Stimulated activated effector memory CD8-positive, alpha-beta T cell treated with anti-CD3 and anti-CD28 coated beads, Interleukin-12 subunit alpha, Interleukin-12 subunit beta, amount 100 ng/mL, for 72 hours (primary cell): ENCODE measurements around the gene PXT1.
"Not testable (repeated sequence)": the region's sequence is repeated elsewhere in the genome, so short reads cannot be mapped to it uniquely, and the experiment has no call there.

Experiments
- ATAC-seq: fragments of 150-1000 bp; cut with Tn5 transposase; 2 replicates; pipeline ENCODE4 v1.10.0; 2021
- DNase-seq, 2 donors: peaks; one replicate each; pipeline ENCODE4 v3.0.0; 2021 to 2022; ENCODE audit warnings: low spot score in 2 of 2
- H3K27ac Mint-ChIP-seq: one replicate; pipeline ENCODE4 v1.8.0; 2022; ENCODE audit warnings: mild to moderate bottlenecking, mixed read lengths
- H3K36me3 Mint-ChIP-seq: one replicate; pipeline ENCODE4 v1.8.0; 2022; ENCODE audit warnings: mild to moderate bottlenecking, mixed read lengths
- H3K4me1 Mint-ChIP-seq: one replicate; pipeline ENCODE4 v1.8.0; 2022; ENCODE audit warnings: mixed read lengths
- H3K4me3 Mint-ChIP-seq: one replicate; pipeline ENCODE4 v1.8.0; 2022; ENCODE audit warnings: mild to moderate bottlenecking, mixed read lengths
- H3K9me3 Mint-ChIP-seq: one replicate; pipeline ENCODE4 v1.8.0; 2022; ENCODE audit warnings: mixed read lengths

Gene PXT1, protein sequence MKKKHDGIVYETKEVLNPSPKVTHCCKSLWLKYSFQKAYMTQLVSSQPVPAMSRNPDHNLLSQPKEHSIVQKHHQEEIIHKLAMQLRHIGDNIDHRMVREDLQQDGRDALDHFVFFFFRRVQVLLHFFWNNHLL

DNA sequence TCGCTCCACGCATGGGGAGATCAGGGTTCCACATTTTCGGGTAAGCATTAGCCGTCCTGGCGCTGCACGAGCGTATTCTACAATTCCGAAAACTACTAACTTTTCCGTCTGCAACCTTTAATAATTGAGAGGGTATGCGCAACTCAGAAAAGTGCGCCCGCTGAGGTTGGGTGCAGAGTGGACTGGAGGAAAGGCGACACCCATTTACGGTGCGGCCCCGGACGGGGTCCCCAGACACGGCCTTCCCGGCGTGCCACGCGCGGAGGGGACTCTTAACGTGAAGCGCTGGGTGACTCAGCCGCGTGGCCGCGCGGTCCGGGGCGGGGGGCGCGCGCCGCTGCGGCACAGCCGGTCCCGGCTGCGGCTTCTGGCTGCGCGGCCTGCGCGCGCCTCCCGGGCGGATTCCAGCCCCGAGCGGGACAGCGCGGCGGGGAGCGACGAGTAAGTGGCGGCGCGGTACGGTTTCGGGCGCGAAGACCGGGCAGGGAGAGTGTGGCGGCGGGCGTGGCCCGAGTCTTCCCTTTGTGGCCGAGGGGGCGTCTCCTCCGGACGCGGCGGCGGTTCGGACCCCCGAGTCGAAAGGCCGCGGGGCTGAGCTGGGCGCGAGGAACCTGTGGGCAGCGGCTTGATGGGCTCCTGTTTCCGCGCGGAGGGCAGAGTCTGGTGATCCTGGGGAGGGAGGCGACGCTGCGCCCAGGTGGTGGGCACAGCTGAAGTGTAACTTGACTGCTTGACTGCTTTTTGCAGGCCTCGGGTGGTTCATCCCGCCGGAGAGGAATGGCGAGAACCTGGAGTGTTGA, at the start of gene PXT1, which contains the start of gene KCTD20:
Gene PXT1 (minus strand): TSS at position 184 of the 800 bp plus-strand sequence. CDS start 16,772 bp downstream, outside the sequence.
Gene KCTD20 (plus strand): TSS at position 330 of the 800 bp plus-strand sequence. CDS start 27,098 bp downstream, outside the sequence.
- H3K9me3 Mint-ChIP-seq: no peaks in the 10 kb centered on the region
- H3K36me3 Mint-ChIP-seq: peaks cover 17% of the 10 kb centered on the region
- ATAC-seq: peak; percentile 89
- peak within 1 kb of the TSS; percentile 87 for H3K4me3 Mint-ChIP-seq
- peak; percentile 73 to 92 for DNase-seq
- H3K27ac Mint-ChIP-seq: peak within 1 kb of the TSS; percentile 92
- H3K4me1 Mint-ChIP-seq: peaks cover 33% of the 10 kb centered on the region

DNA sequence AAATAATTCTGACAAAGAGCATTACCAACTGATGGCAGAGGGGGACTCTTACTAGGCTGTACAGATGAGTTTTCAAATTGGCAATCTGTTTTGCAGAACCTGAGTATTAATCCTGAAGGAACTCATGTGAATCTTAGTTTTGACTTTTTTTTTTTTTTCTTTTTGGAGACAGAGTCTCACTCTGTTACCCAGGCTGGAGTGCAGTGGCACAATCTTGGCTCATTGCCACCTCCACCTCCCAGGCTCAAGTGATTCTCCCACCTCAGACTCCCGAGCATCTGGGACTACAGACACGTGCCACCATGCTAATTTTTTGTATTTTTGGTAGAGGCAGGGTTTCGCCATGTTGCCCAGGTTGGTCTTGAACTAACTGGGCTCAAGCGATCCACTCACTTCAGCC, 49.4 kb upstream of the PXT1 start:
- DNase-seq: no peak
- Mint-ChIP-seq H3K9me3 (no peaks in the 10 kb centered on the region), H3K4me1 (peaks cover 15% of the 10 kb centered on the region), H3K27ac (peak overlapping the region; percentile 74), H3K4me3 (no peak overlapping the region), H3K36me3 (peaks cover 88% of the 10 kb centered on the region)
- no peak for ATAC-seq

DNA sequence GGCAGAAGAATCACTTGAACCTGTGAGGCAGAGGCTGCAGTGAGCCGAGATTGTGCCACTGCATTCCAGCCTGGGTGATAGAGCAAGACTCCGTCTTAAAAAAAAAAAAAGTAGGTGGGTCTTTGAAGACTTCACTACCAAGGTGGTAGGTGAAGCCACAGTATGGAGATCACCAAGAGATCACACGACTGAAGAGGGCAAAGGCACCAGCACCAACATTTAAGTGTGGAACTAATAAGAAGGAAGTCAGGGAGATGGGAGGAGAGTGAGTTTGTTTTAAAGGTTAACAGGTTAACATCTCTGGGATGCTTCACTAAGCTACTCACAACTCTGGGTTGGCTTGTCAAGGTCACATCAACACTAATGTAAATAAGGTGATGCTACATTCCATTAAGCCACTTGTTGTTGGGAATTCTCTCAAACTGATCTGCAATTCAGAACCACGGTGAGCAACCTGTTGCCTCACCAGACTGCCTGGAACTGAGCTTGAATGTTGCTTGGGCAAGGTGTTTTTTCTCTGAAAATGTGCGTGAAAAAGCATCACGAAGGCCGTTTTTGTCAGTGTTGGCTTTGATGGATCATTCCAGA, 48.8 kb upstream of the PXT1 start:
- H3K4me3 Mint-ChIP-seq: no peak overlapping the region
- peaks cover 15% of the 10 kb centered on the region for H3K4me1 Mint-ChIP-seq
- ATAC-seq (no peak), DNase-seq (no peak)
- H3K27ac Mint-ChIP-seq: no peak overlapping the region
- peaks cover 88% of the 10 kb centered on the region for H3K36me3 Mint-ChIP-seq
- H3K9me3 Mint-ChIP-seq: no peaks in the 10 kb centered on the region

DNA sequence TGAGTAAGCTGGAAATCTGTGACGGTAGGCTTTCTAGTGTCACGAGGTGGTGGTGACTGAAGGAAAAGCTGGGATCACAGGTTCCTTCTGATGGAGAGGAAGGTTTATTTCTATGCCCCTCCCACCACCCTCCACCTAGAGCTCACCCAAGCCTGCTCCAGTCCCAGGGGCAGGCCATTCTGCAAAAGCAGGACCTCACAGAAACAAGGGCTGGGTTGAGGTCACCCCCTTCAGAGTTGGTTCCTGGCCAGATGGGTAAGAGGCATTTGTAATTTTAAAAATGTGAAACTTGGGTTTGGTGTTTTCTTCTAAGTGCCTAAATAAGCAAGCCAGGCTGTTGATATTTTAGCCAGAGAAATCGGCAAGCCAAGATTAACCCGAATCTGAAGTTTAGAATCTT, 46.8 kb upstream of the PXT1 start:
- ATAC-seq: no peak
- Mint-ChIP-seq H3K27ac (no peak overlapping the region), H3K36me3 (peaks cover 88% of the 10 kb centered on the region), H3K9me3 (no peaks in the 10 kb centered on the region), H3K4me3 (no peak overlapping the region), H3K4me1 (peaks cover 13% of the 10 kb centered on the region)
- no peak for DNase-seq

DNA sequence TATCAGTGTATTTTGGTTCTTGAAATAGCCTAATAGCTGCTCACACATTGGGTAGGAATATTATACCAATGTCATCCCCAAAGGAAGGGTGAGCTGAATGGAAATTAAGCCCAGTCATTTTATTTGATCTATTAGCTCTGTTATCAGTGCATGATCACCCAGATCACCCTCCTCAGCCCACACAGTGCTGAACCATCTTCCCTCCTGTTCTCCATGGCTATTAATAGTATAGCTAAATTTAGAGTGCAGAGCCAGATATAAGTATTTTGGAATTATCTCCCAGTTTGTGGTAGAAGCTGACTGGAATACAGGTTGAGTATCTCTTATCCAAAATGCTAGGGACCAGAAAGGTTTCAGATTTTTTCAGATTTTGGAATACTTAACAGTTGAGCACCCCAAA, 45.6 kb upstream of the PXT1 start:
- Mint-ChIP-seq H3K9me3 (no peaks in the 10 kb centered on the region), H3K36me3 (peaks cover 88% of the 10 kb centered on the region), H3K4me1 (peaks cover 1% of the 10 kb centered on the region), H3K27ac (no peak overlapping the region), H3K4me3 (no peak overlapping the region)
- DNase-seq (no peak), ATAC-seq (no peak)

DNA sequence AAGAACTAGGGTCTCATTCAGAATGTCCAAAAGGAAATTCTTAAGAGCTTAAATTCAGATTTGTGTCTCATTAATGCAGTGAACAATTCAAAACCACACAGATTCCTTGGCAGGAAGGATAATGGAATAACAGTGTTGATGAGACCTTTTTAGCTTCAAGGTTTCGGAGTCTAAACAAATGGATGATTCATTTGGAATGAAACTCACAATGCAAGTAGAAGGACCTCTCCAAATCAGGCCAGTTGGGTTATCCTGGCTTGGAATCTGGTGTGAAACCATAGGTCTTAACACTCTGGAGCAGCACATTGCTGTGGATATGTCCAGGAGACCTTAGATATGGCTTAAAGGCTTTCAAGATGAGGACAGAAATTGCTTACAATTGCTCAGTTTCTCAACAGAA, 45.0 kb upstream of the PXT1 start:
- Mint-ChIP-seq H3K9me3 (no peaks in the 10 kb centered on the region), H3K36me3 (peaks cover 88% of the 10 kb centered on the region), H3K4me3 (no peak overlapping the region), H3K27ac (no peak overlapping the region), H3K4me1 (no peaks in the 10 kb centered on the region)
- DNase-seq (no peak), ATAC-seq (no peak)

DNA sequence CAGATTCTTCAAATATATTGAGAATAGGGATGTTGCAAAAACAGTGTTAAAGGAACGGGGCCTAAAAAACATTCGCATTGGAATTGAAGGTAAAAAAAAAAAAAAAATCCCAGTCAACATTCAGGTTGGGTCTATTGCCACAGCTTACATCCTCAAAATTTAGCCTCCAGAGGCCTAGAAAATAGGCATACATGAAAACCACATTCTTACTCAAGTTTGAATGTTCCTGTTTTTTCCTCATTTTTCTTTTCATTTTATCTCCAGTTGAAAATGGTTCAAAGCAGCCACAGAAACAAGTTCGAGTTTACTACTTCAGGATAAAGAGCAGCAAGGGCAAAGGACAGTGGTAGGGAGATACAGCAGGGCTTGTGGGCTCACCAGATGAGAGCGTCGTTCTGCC, 42.1 kb upstream of the PXT1 start:
- no peaks in the 10 kb centered on the region for H3K9me3 Mint-ChIP-seq
- no peak overlapping the region for H3K4me3 Mint-ChIP-seq
- peaks cover 90% of the 10 kb centered on the region for H3K36me3 Mint-ChIP-seq
- peak overlapping the region; percentile 45 for H3K27ac Mint-ChIP-seq
- DNase-seq (no peak), ATAC-seq (no peak)
- H3K4me1 Mint-ChIP-seq: no peaks in the 10 kb centered on the region

DNA sequence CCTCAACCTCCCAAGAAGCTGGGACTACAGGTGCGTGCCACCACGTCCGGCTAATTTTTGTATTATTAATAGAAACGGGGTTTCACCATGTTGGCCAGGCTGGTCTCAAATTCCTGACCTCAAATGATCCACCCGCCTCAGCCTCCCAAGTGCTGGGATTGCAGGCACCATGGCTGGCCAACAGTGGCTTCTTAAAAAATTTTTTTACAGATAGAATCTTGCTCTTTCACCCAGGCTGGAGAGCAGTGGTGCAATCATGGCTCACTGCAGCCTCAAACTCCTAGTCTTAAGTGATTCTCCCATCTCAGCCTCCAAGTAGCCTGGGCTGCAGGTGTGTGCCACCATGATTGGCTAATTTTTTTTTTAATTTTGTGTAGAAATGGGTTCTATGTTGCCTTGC, 40.7 kb upstream of the PXT1 start:
- not testable (repeated sequence) for DNase-seq, H3K27ac Mint-ChIP-seq, H3K4me1 Mint-ChIP-seq, H3K9me3 Mint-ChIP-seq, ATAC-seq, H3K4me3 Mint-ChIP-seq
- peaks cover 100% of the 10 kb centered on the region for H3K36me3 Mint-ChIP-seq

DNA sequence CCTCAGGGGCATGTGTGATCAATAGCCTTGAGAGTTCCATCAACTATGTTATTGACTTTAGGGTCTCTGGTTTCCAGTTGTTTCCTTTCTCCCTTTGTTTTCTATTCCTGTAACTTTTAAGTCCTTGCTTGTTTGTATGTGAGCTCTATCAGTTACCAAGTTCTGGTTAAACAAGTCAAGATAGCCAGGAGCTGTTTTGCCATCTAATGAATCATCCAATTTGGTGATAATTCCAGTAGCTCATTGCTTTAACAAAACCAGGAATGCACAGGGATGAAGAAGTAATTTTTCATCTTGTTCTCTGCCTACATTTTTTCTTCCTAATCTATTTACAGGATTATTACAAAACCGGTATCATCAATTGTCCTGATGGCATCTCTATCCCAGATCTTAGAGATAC, 36.6 kb upstream of the PXT1 start:
- H3K36me3 Mint-ChIP-seq: peaks cover 94% of the 10 kb centered on the region
- H3K9me3 Mint-ChIP-seq: no peaks in the 10 kb centered on the region

DNA sequence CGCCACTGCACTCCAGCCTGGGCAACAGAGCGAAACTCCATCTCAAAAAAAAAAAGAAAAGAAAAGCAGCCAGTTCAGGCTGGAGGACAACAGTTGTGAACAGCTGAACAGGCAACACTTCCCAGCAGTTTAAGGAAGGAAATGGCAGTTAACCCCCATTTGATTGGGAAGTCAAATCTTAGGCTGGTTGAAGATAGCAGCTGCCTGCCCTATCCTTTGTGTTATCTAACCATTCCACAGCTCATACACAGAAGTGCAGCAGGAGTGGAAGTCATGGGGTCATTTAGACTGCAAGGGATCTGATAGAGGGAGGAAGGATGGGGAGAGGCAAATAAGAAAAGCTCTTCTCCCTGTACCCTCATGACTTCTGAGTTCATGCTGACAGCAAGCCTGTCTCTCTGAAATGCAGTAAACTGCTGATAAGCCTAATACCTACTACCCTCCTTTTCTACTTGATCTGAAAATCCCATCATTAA, 35.4 kb upstream of the PXT1 start:
- DNase-seq: no peak
- no peak for ATAC-seq
- Mint-ChIP-seq H3K4me3 (no peak overlapping the region), H3K36me3 (peaks cover 94% of the 10 kb centered on the region), H3K27ac (peak overlapping the region; percentile 24), H3K9me3 (no peaks in the 10 kb centered on the region), H3K4me1 (no peaks in the 10 kb centered on the region)

More for the DNA sequence above, 36.6 kb upstream of the PXT1 start:
- DNase-seq (no peak), ATAC-seq (no peak)
- Mint-ChIP-seq H3K4me3 (no peak overlapping the region), H3K4me1 (no peaks in the 10 kb centered on the region), H3K27ac (no peak overlapping the region)

DNA sequence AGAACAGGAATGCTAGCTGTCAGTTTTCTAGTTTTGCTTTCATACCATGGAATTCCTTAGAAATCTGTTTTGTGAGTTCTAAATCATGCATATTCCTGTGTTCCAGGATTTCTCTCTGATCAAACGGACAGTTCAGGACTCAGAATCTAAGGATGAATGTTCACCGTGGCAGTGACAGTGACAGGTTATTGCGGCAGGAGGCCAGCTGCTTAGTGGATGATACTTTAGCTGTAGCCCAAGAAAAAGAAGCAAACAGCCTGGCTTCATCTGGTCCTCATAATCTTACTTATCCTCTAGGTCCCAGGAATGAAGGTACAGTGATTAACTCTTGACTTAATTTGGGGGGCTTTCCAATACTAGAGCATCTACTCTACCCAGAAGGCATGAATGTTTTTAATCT, 27.3 kb upstream of the PXT1 start:
- Mint-ChIP-seq H3K36me3 (peaks cover 55% of the 10 kb centered on the region), H3K27ac (peak overlapping the region; percentile 66), H3K4me1 (peaks cover 7% of the 10 kb centered on the region), H3K9me3 (no peaks in the 10 kb centered on the region), H3K4me3 (no peak overlapping the region)
- ATAC-seq: no peak
- no peak for DNase-seq

DNA sequence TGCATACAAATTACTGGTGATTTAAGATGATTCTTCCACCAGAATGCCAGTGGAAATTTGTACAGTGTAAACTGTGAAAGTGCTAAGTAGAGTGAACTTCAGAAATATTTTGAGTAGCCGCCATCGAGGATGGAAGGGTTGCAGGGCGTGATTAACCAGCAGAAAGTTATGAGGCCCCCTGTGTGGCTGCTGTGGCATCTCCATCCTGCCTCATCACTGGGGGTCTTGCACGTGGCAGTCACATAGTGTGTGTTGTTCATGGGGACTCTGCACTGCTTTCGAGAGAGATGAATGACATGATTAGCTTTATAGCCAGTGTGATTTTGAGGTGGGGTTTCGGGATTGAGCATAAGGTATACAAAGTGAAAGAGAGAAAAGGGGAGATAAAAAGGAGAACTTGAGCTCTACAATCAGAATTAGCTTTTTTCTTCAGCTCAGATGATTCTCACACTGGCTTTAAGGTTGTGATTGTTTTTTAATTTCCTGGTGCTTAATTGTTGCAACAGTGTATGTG, 26.6 kb upstream of the PXT1 start:
- ATAC-seq (no peak), DNase-seq (no peak)
- Mint-ChIP-seq H3K4me1 (peaks cover 13% of the 10 kb centered on the region), H3K36me3 (peaks cover 47% of the 10 kb centered on the region), H3K27ac (peak overlapping the region; percentile 66), H3K9me3 (no peaks in the 10 kb centered on the region), H3K4me3 (no peak overlapping the region)

DNA sequence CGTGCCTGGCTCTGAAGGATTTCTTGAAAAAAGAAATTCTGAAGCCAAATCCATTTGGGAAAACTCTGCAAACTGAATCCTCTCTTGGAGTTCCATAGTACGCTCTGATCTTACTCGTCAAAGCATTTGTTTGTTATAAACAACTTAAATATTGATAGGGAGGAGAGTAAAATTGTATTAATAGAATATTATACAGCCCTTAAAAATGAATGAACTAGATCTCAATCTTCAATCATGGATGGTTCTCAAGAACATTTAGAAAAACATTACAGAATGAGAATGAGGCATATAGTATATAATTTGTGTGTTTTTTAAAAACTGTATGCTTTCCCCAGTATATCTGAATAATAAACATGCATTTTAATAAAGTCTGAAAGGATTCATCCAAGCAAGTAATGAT, 25.0 kb upstream of the PXT1 start:
- H3K4me3 Mint-ChIP-seq: no peak overlapping the region
- ATAC-seq (no peak), DNase-seq (no peak)
- H3K9me3 Mint-ChIP-seq: no peaks in the 10 kb centered on the region
- H3K27ac Mint-ChIP-seq: no peak overlapping the region
- peaks cover 32% of the 10 kb centered on the region for H3K36me3 Mint-ChIP-seq
- peaks cover 20% of the 10 kb centered on the region for H3K4me1 Mint-ChIP-seq

DNA sequence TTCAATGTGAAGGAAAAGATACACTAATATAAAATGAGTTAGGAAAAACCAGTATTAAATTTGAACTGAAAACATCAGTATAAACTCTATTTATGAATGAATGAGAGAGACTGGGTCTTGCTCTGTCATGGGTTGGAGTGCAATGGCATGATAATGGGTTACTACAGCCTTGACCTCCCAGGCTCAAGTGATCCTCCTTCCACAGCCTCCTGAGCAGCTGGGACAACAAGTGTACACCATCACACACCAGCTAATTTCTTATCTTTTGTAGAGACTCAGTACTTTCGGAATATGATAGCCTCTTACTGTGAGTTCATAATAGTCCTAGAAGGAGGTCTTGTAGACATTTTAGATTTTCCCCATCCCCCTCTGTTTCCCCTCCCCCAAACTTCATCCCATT, 21.6 kb upstream of the PXT1 start:
- no peaks in the 10 kb centered on the region for H3K36me3 Mint-ChIP-seq
- H3K4me3 Mint-ChIP-seq: no peak overlapping the region
- H3K9me3 Mint-ChIP-seq: no peaks in the 10 kb centered on the region
- no peak overlapping the region for H3K27ac Mint-ChIP-seq
- DNase-seq (no peak), ATAC-seq (no peak)
- peaks cover 27% of the 10 kb centered on the region for H3K4me1 Mint-ChIP-seq

DNA sequence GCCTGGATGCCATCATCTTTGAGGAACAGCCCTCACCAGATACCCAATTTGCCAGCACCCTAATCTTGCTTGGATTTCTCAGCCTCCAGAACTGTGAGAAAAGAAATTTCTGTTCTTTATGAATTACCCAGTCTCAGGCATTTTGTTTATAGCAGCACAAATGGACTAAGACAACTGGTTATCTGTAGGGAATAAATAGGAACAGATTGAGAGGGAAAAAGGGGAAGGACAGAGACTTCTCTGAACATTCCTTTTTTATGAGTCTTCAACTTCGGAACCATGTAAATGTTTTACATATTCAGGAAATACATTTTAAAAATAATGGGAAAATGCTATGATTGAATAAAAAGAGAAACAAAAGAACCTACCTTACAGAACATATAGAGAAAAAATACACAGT, 21.0 kb upstream of the PXT1 start:
- no peak overlapping the region for H3K4me3 Mint-ChIP-seq
- H3K9me3 Mint-ChIP-seq: no peaks in the 10 kb centered on the region
- peaks cover 22% of the 10 kb centered on the region for H3K4me1 Mint-ChIP-seq
- DNase-seq (no peak), ATAC-seq (no peak)
- no peak overlapping the region for H3K27ac Mint-ChIP-seq
- no peaks in the 10 kb centered on the region for H3K36me3 Mint-ChIP-seq
